PC-9 (cell line): Measurements from ENCODE around the gene MRPS14. TPM values are rescaled to one million over a fixed set of nuclear protein-coding genes. Genes with fewer than 3 reads are reported as not detected.

Experiments used
- BruUV-seq: library from RNA; stranded (reverse); fragments of 400-500 nt; replicated peaks from 2 replicates; lab custom pipeline; 2021; lab: Mats Ljungman, UMichigan
- CTCF ChIA-PET: fragments of 300-600 bp; sonication (Branson Sonifier 250); formaldehyde crosslinking; loops from one replicate; lab custom pipeline; 2022; ENCODE audit warnings: antibody characterized with exemption; lab: Charles Lee
- POLR2A ChIA-PET: fragments of 300-600 bp; sonication (Branson Sonifier 250); formaldehyde crosslinking; loops from one replicate; lab custom pipeline; 2022; ENCODE audit warnings: antibody characterized with exemption; ENCODE audit not compliant: unreplicated experiment; lab: Charles Lee
- DNase-seq, 2 experiments: peaks; one replicate each; pipeline versions ENCODE4 v3.0.0 to v3.0.0-alpha.2; 2015 to 2022; ENCODE audit warnings: mixed read lengths in 1 of 2
- H2AFZ ChIP-seq: fragments of 200-600 bp; sonication (generic); 2 replicates; pipeline ENCODE4 v1.8.1; 2017; ENCODE audit warnings: antibody characterized with exemption
- H3F3A ChIP-seq: fragments of 200-600 bp; sonication (generic); 2 replicates; pipeline ENCODE4 v1.8.1; 2017; ENCODE audit warnings: antibody characterized with exemption, mild to moderate bottlenecking, low read depth; ENCODE audit not compliant: insufficient read depth
- H3K27ac ChIP-seq: fragments of 200-600 bp; sonication (generic); 2 replicates; pipeline ENCODE4 v1.6.1; 2016; ENCODE audit warnings: mixed run types
- H3K27me3 ChIP-seq: fragments of 200-600 bp; sonication (generic); 2 replicates; pipeline ENCODE4 v1.6.1; 2016; ENCODE audit warnings: low read depth, mixed run types; ENCODE audit not compliant: insufficient read depth
- H3K36me3 ChIP-seq: fragments of 200-600 bp; sonication (generic); 2 replicates; pipeline ENCODE4 v1.6.1; 2016; ENCODE audit warnings: low read depth, mixed run types
- H3K4me1 ChIP-seq: fragments of 200-600 bp; sonication (generic); replicated peaks from 2 replicates; pipeline ENCODE4 v1.6.1; 2016; ENCODE audit warnings: mixed run types; ENCODE audit not compliant: insufficient read depth
- H3K4me2 ChIP-seq: fragments of 200-600 bp; sonication (generic); 2 replicates; pipeline ENCODE4 v1.6.1; 2017; ENCODE audit warnings: mixed run types
- H3K4me3 ChIP-seq: fragments of 200-600 bp; sonication (generic); 2 replicates; pipeline ENCODE4 v1.6.1; 2016; ENCODE audit warnings: mixed run types
- H3K79me2 ChIP-seq: fragments of 200-600 bp; sonication (generic); 2 replicates; pipeline ENCODE4 v1.6.1; 2017; ENCODE audit warnings: low read depth, mixed run types
- H3K9me2 ChIP-seq: fragments of 200-600 bp; sonication (generic); 2 replicates; pipeline ENCODE4 v1.8.1; 2017; ENCODE audit warnings: mild to moderate bottlenecking; ENCODE audit not compliant: insufficient read depth
- H3K9me3 ChIP-seq: fragments of 200-600 bp; sonication (generic); 2 replicates; pipeline ENCODE4 v1.8.1; 2016; ENCODE audit warnings: low read depth; ENCODE audit not compliant: insufficient read depth
- H4K20me1 ChIP-seq: fragments of 200-600 bp; sonication (generic); 2 replicates; pipeline ENCODE4 v1.8.1; 2017; ENCODE audit not compliant: insufficient read depth
- CTCF ChIP-seq: fragments of 200-600 bp; sonication (generic); conservative IDR thresholded peaks from 2 replicates; pipeline ENCODE4 v1.6.1; 2017; ENCODE audit warnings: mixed run types, antibody characterized with exemption, mild to moderate bottlenecking, moderate library complexity
- EZH2 ChIP-seq: fragments of 200-600 bp; sonication (generic); IDR thresholded peaks from 2 replicates; pipeline ENCODE4 v1.8.0; 2017; ENCODE audit warnings: antibody characterized with exemption, low read depth
- intact Hi-C: fragments of 100-400 bp; cut with micrococcal nuclease; formaldehyde crosslinking; loops from one replicate; pipeline ENCODE4 v1.10.0; 2022; ENCODE audit not compliant: unreplicated experiment
- total RNA-seq: library from RNA; stranded (reverse); gene quantifications from 2 replicates; pipeline ENCODE4 v1.2.3, GENCODE V29; 2021

Gene MRPS14
- total RNA-seq, 1 experiment from 2014 or later: 28.8 TPM

GRCh38 chr1:174989536-174990220, 33.5 kb downstream of the MRPS14 start:
- BruUV-seq: no TSS peak
- CTCF ChIA-PET: no interaction called here

GRCh38 chr1:174988986-174989385, 34.2 kb downstream of the MRPS14 start:
- BruUV-seq: no TSS peak
- H3K27ac ChIP-seq: no peak overlapping the region
- H3K4me2 ChIP-seq: no peak overlapping the region
- TF ChIP-seq CTCF (no peak), EZH2 (no peak)
- H4K20me1 ChIP-seq: no peaks in the 10 kb centered on the region
- H3K9me3 ChIP-seq: no peaks in the 10 kb centered on the region
- ChIA-PET POLR2A (no interaction called here), CTCF (no interaction called here)
- H3K27me3 ChIP-seq: no peaks in the 10 kb centered on the region
- no peak overlapping the region for H2AFZ ChIP-seq
- no peaks in the 10 kb centered on the region for H3F3A ChIP-seq
- H3K9me2 ChIP-seq: no peaks in the 10 kb centered on the region
- H3K4me3 ChIP-seq: no peak overlapping the region
- intact Hi-C loops: no loop called here
- H3K36me3 ChIP-seq: no peaks in the 10 kb centered on the region
- H3K4me1 ChIP-seq: no peaks in the 10 kb centered on the region
- no peak for DNase-seq
- no peaks in the 10 kb centered on the region for H3K79me2 ChIP-seq

More at GRCh38 chr1:174989536-174990220, 33.5 kb downstream of the MRPS14 start:
- POLR2A ChIA-PET: no interaction called here
- Histone ChIP-seq H3K9me2 (no peaks in the 10 kb centered on the region), H3F3A (no peaks in the 10 kb centered on the region), H3K4me2 (no peak overlapping the region; the same call in 1 of the 2 replicates), H3K36me3 (no peaks in the 10 kb centered on the region), H3K27me3 (no peaks in the 10 kb centered on the region), H3K4me3 (no peak overlapping the region), H3K4me1 (no peaks in the 10 kb centered on the region), H3K27ac (no peak overlapping the region), H4K20me1 (no peaks in the 10 kb centered on the region), H3K79me2 (no peaks in the 10 kb centered on the region), H3K9me3 (no peaks in the 10 kb centered on the region), H2AFZ (no peak overlapping the region)
- TF ChIP-seq EZH2: no peak
- TF ChIP-seq CTCF: no peak
- DNase-seq: no peak
- intact Hi-C loops: no loop called here

- BruUV-seq: no TSS peak
Observed at GRCh38 chr1:174988539-174988938, 34.7 kb downstream of the MRPS14 start.

More at GRCh38 chr1:174988539-174988938, 34.7 kb downstream of the MRPS14 start:
- no peaks in the 10 kb centered on the region for H3K79me2 ChIP-seq
- TF ChIP-seq EZH2: no peak
- TF ChIP-seq CTCF: no peak
- no peaks in the 10 kb centered on the region for H3K4me1 ChIP-seq
- H3K27ac ChIP-seq: no peak overlapping the region
- H3K9me3 ChIP-seq: no peaks in the 10 kb centered on the region
- DNase-seq: no peak
- H4K20me1 ChIP-seq: no peaks in the 10 kb centered on the region
- intact Hi-C loops: no loop called here
- CTCF ChIA-PET: no interaction called here
- H3F3A ChIP-seq: no peaks in the 10 kb centered on the region
- no peak overlapping the region for H3K4me2 ChIP-seq
- no peaks in the 10 kb centered on the region for H3K36me3 ChIP-seq
- H3K9me2 ChIP-seq: no peaks in the 10 kb centered on the region
- H2AFZ ChIP-seq: no peak overlapping the region
- H3K27me3 ChIP-seq: no peaks in the 10 kb centered on the region
- POLR2A ChIA-PET: no interaction called here
- H3K4me3 ChIP-seq: no peak overlapping the region
